Stimulated activated CD4-positive, alpha-beta T cell treated with anti-CD3 and anti-CD28 coated beads, Interleukin-12 subunit alpha, Interleukin-12 subunit beta, amount 100 ng/mL, for 24 hours (primary cell): ENCODE results near the gene SORBS2.

ENCODE experiments used
- DNase-seq, 2 experiments: peaks; one replicate each; pipeline ENCODE4 v3.0.0-alpha.2; 2020; ENCODE audit warnings: low read depth in 2 of 2

Gene SORBS2

GRCh38 chr4:185738820-185739219 lies 73.2 kb downstream of the SORBS2 start:
- no peak for DNase-seq

- DNase-seq = no peak
Observed at GRCh38 chr4:185738038-185738552, 73.9 kb downstream of the SORBS2 start.

GRCh38 chr4:185737489-185738037 lies 74.4 kb downstream of the SORBS2 start:
- DNase-seq = no peak

- DNase-seq = no peak
Observed at GRCh38 chr4:185736882-185737281, 75.1 kb downstream of the SORBS2 start.

GRCh38 chr4:185735866-185736400 lies 76.1 kb downstream of the SORBS2 start:
- no peak for DNase-seq

GRCh38 chr4:185734930-185735329 lies 77.1 kb downstream of the SORBS2 start:
- DNase-seq = no peak

GRCh38 chr4:185734214-185734613 lies 77.8 kb downstream of the SORBS2 start:
- no peak for DNase-seq

- no peak for DNase-seq
Observed at GRCh38 chr4:185730849-185731608, 81.0 kb downstream of the SORBS2 start.

GRCh38 chr4:185730387-185730786 lies 81.6 kb downstream of the SORBS2 start:
- DNase-seq = no peak

- DNase-seq = no peak
Observed at GRCh38 chr4:185729391-185729804, 82.6 kb downstream of the SORBS2 start.

GRCh38 chr4:185728893-185729292 lies 83.1 kb downstream of the SORBS2 start:
- no peak for DNase-seq

GRCh38 chr4:185726931-185727330 lies 85.1 kb downstream of the SORBS2 start:
- no peak for DNase-seq

GRCh38 chr4:185723631-185724260 lies 88.2 kb downstream of the SORBS2 start:
- no peak for DNase-seq

GRCh38 chr4:185722029-185722316 lies 90.0 kb downstream of the SORBS2 start:
- no peak for DNase-seq

- no peak for DNase-seq
Observed at GRCh38 chr4:185721190-185722028, 90.6 kb downstream of the SORBS2 start.

- no peak for DNase-seq
Observed at GRCh38 chr4:185719500-185719858, 92.5 kb downstream of the SORBS2 start.

- no peak for DNase-seq
Observed at GRCh38 chr4:185718578-185719499, 93.2 kb downstream of the SORBS2 start.

- no peak for DNase-seq
Observed at GRCh38 chr4:185717377-185717741, 94.6 kb downstream of the SORBS2 start.

- no peak for DNase-seq
Observed at GRCh38 chr4:185716577-185717376, 95.2 kb downstream of the SORBS2 start.

GRCh38 chr4:185716141-185716551 lies 95.8 kb downstream of the SORBS2 start:
- no peak for DNase-seq
